A673 (cell line): ENCODE data around the gene VIT. TPM values are rescaled to one million over a fixed set of nuclear protein-coding genes. Genes with fewer than 3 reads are reported as not detected.

ENCODE experiments used
- BruUV-seq: library from RNA; stranded (reverse); fragments of 400-500 nt; replicated peaks from 2 replicates; lab custom pipeline; 2021; lab: Mats Ljungman, UMichigan
- CTCF ChIA-PET: fragments of 300-600 bp; sonication (Branson Sonifier 250); formaldehyde crosslinking; loops from one replicate; lab custom pipeline; 2022; ENCODE audit warnings: antibody characterized with exemption; lab: Charles Lee
- POLR2A ChIA-PET: fragments of 300-600 bp; sonication (Branson Sonifier 250); formaldehyde crosslinking; loops from one replicate; lab custom pipeline; 2022; ENCODE audit warnings: antibody characterized with exemption; ENCODE audit not compliant: low non-redundant PET; lab: Charles Lee
- DNase-seq: peaks from one replicate; pipeline ENCODE4 v3.0.0-alpha.2; 2015; ENCODE audit warnings: low spot score
- H3K27ac ChIP-seq: fragments of 200-600 bp; sonication (generic); 2 replicates; pipeline ENCODE4 v1.5.1; 2016; ENCODE audit warnings: mixed run types, low read depth, mild to moderate bottlenecking, mixed read lengths, antibody characterized with exemption, low read length; ENCODE audit not compliant: poor library complexity, severe bottlenecking
- H3K27me3 ChIP-seq: fragments of 200-600 bp; sonication (generic); replicated peaks from 2 replicates; pipeline ENCODE4 v1.6.1; 2017; ENCODE audit warnings: mixed run types, low read depth, mild to moderate bottlenecking, mixed read lengths, antibody characterized with exemption, low read length; ENCODE audit not compliant: insufficient read depth, poor library complexity
- H3K36me3 ChIP-seq: fragments of 200-600 bp; sonication (generic); 2 replicates; pipeline ENCODE4 v1.6.1; 2016; ENCODE audit warnings: mixed run types, mild to moderate bottlenecking, mixed read lengths, antibody characterized with exemption, low read length; ENCODE audit not compliant: insufficient read depth, poor library complexity, severe bottlenecking
- H3K4me1 ChIP-seq: fragments of 200-600 bp; sonication (generic); 2 replicates; pipeline ENCODE4 v1.6.1; 2017; ENCODE audit warnings: mixed run types, mild to moderate bottlenecking, mixed read lengths, antibody characterized with exemption, low read length; ENCODE audit not compliant: insufficient read depth, poor library complexity, severe bottlenecking
- H3K4me3 ChIP-seq: fragments of 200-600 bp; sonication (generic); 2 replicates; pipeline ENCODE4 v1.5.1; 2016; ENCODE audit warnings: low read depth, mixed run types, mild to moderate bottlenecking, mixed read lengths, low read length; ENCODE audit not compliant: poor library complexity, severe bottlenecking
- H3K9me3 ChIP-seq: fragments of 200-600 bp; sonication (generic); 2 replicates; pipeline ENCODE4 v1.6.1; 2016; ENCODE audit warnings: mixed run types, low read depth, mild to moderate bottlenecking, mixed read lengths, antibody characterized with exemption, low read length; ENCODE audit not compliant: poor library complexity, severe bottlenecking
- CTCF ChIP-seq: fragments of 300-800, 200-600 bp; sonication (generic); conservative IDR thresholded peaks from 2 replicates; pipeline ENCODE4 v1.5.1; 2017; ENCODE audit warnings: low read depth, mild to moderate bottlenecking, antibody characterized with exemption, low read length, moderate library complexity, mixed read lengths
- EZH2 ChIP-seq: fragments of 200-600 bp; sonication (generic); IDR thresholded peaks from 2 replicates; pipeline ENCODE4 v1.6.1; 2017; ENCODE audit warnings: borderline replicate concordance, low read depth, mild to moderate bottlenecking, mixed read lengths, antibody characterized with exemption, low read length; ENCODE audit not compliant: poor library complexity, severe bottlenecking
- intact Hi-C: fragments of 100-400 bp; cut with micrococcal nuclease; formaldehyde crosslinking; loops from one replicate; pipeline ENCODE4 v1.10.0; 2022; ENCODE audit not compliant: unreplicated experiment
- total RNA-seq: library from RNA; stranded (reverse); gene quantifications from 2 replicates; pipeline ENCODE4 v1.2.3, GENCODE V29; 2021

VIT gene
- total RNA-seq, 1 experiment from 2014 or later, result not detected

- Histone ChIP-seq H3K4me3 (no peak overlapping the region), H3K27me3 (no peaks in the 10 kb centered on the region), H3K27ac (no peak overlapping the region), H3K36me3 (no peaks in the 10 kb centered on the region), H3K4me1 (peaks cover 11% of the 10 kb centered on the region), H3K9me3 (no peaks in the 10 kb centered on the region)
- POLR2A ChIA-PET, result no interaction called here
- intact Hi-C loops, result no loop called here
- TF ChIP-seq EZH2 (no peak), CTCF (no peak)
- CTCF ChIA-PET, result no interaction called here
- no peak for DNase-seq
- no TSS peak for BruUV-seq
Observed at GRCh38 chr2:36775261-36775660, 78.8 kb downstream of the VIT start.

- no peak for DNase-seq
- intact Hi-C loops, result no loop called here
- ChIA-PET POLR2A (no interaction called here), CTCF (interaction anchor here (0.5 kb wide), 1 partner anchor 454 kb away, joined by 3 read pairs; no protein-coding TSS in a partner anchor)
- Histone ChIP-seq H3K27ac (no peak overlapping the region), H3K4me1 (peaks cover 14% of the 10 kb centered on the region), H3K9me3 (no peaks in the 10 kb centered on the region), H3K4me3 (no peak overlapping the region), H3K36me3 (no peaks in the 10 kb centered on the region), H3K27me3 (no peaks in the 10 kb centered on the region)
- no peak for TF ChIP-seq EZH2
- no TSS peak for BruUV-seq
Observed at GRCh38 chr2:36775806-36776205, 79.3 kb downstream of the VIT start.

- DNase-seq, result no peak
- no TSS peak for BruUV-seq
- H3K4me1 ChIP-seq, result peaks cover 13% of the 10 kb centered on the region
- POLR2A ChIA-PET, result no interaction called here
- no peaks in the 10 kb centered on the region for H3K36me3 ChIP-seq
- H3K9me3 ChIP-seq, result no peaks in the 10 kb centered on the region
- intact Hi-C loops, result no loop called here
- no peak for TF ChIP-seq CTCF
- no peak for TF ChIP-seq EZH2
- CTCF ChIA-PET, result no interaction called here
- H3K27ac ChIP-seq, result no peak overlapping the region
- no peaks in the 10 kb centered on the region for H3K27me3 ChIP-seq
- no peak overlapping the region for H3K4me3 ChIP-seq
Observed at GRCh38 chr2:36777272-36777671, 80.8 kb downstream of the VIT start.

GRCh38 chr2:36777788-36778187, 81.3 kb downstream of the VIT start:
- Histone ChIP-seq H3K4me3 (no peak overlapping the region), H3K27me3 (no peaks in the 10 kb centered on the region), H3K36me3 (no peaks in the 10 kb centered on the region), H3K27ac (no peak overlapping the region), H3K9me3 (no peaks in the 10 kb centered on the region), H3K4me1 (peaks cover 14% of the 10 kb centered on the region)
- TF ChIP-seq CTCF, result no peak
- TF ChIP-seq EZH2, result no peak
- intact Hi-C loops, result no loop called here
- no peak for DNase-seq
- no TSS peak for BruUV-seq
- POLR2A ChIA-PET, result no interaction called here
- CTCF ChIA-PET, result interaction anchor here (1.3 kb wide), 1 partner anchor 44 kb away, joined by 3 read pairs; no protein-coding TSS in a partner anchor
